ENCODE measurements around the gene PIEZO1. TPM values are rescaled to one million over a fixed set of nuclear protein-coding genes. Genes with fewer than 3 reads are reported as not detected.

PIEZO1 gene
- total RNA-seq, 1 experiment from 2014 or later: 71.1 TPM

GRCh38 chr16:88673716-88674379 is 111.2 kb downstream of the PIEZO1 start:
- H3K4me1 ChIP-seq (ENCODE audit: insufficient read depth, low read length): no peaks in the 10 kb centered on the region
- no peaks in the 10 kb centered on the region; the same call in 1 of the 2 replicates for H3K27me3 Mint-ChIP-seq (ENCODE audit: low read depth)
- no peak overlapping the region for H2BK5ac ChIP-seq (ENCODE audit: insufficient read length, low read length)
- H3K4me1 Mint-ChIP-seq: peaks cover 6 to 7% of the 10 kb centered on the region in 2 experiments
- H3K23me2 ChIP-seq (ENCODE audit: insufficient read length, low read depth, low read length, poor library complexity, severe bottlenecking): no peaks in the 10 kb centered on the region
- H3K36me3 Mint-ChIP-seq (ENCODE audit: insufficient read depth in 1 of 3, low read depth in 3 of 3): peaks cover 0 to 13% (median under 1%) of the 10 kb centered on the region in 3 experiments; a peak in 4 of 7 replicates
- no peaks in the 10 kb centered on the region for H3K79me1 ChIP-seq (ENCODE audit: insufficient read depth, low read depth, low read length, poor library complexity, severe bottlenecking)
- no peak overlapping the region for H2BK120ac ChIP-seq (ENCODE audit: low read depth, low read length, poor library complexity, severe bottlenecking)
- no peak overlapping the region for H3K9ac ChIP-seq (ENCODE audit: extremely low read depth, insufficient read length, low read length)
- H4K91ac ChIP-seq (ENCODE audit: insufficient read length, low read depth, low read length): no peak overlapping the region
- H3K9me3 Mint-ChIP-seq: 0 out of 5 replicates have a peak, but pooled peaks cover 0 to under 1% of the 10 kb centered on the region in 2 experiments
- H4K5ac ChIP-seq (ENCODE audit: insufficient read length, low read depth, low read length): no peak overlapping the region
- H3K27ac Mint-ChIP-seq: no peak overlapping the region
- H3K23ac ChIP-seq (ENCODE audit: insufficient read length, low read depth, low read length): no peak overlapping the region
- H3K4ac ChIP-seq (ENCODE audit: low read depth, low read length): no peak overlapping the region
- no peak overlapping the region for H3K27ac ChIP-seq (ENCODE audit: insufficient read length, low read depth, low read length)
- H2AFZ ChIP-seq (ENCODE audit: low read length): no peak overlapping the region
- H3K18ac ChIP-seq (ENCODE audit: insufficient read length, low read depth, low read length): no peak overlapping the region
- no peaks in the 10 kb centered on the region for H4K20me1 ChIP-seq (ENCODE audit: control insufficient read depth, insufficient read depth, insufficient read length)
- H3K9me3 ChIP-seq (ENCODE audit: control insufficient read depth, low read depth, low read length): no peaks in the 10 kb centered on the region
- no peak overlapping the region for H3K4me2 ChIP-seq (ENCODE audit: insufficient read depth, insufficient read length, low read length)
- WGBS (ENCODE audit: extremely low coverage, insufficient read length, low lambda C conversion rate): no CpG with 5 or more reads among the region's 19 CpGs
- no peak overlapping the region for H2AK5ac ChIP-seq (ENCODE audit: insufficient read length, low read length)
- H2BK20ac ChIP-seq (ENCODE audit: low read depth, low read length, poor library complexity, severe bottlenecking): no peak overlapping the region
- no peak overlapping the region for H3K14ac ChIP-seq (ENCODE audit: insufficient read depth, low read length)
- no peak overlapping the region for H3K56ac ChIP-seq (ENCODE audit: insufficient read length, low read depth, low read length)
- H4K8ac ChIP-seq (replicated peaks; ENCODE audit: insufficient read length, low read depth, low read length): no peak overlapping the region
- H3K4me3 Mint-ChIP-seq: no peak overlapping the region
- DNase-seq: no peak
- no peaks in the 10 kb centered on the region for H3K27me3 ChIP-seq (ENCODE audit: insufficient read depth, low read length)
- no peak overlapping the region for H3T11ph ChIP-seq (ENCODE audit: low read length)
- no peak overlapping the region for H2BK12ac ChIP-seq (ENCODE audit: insufficient read length, low read depth, low read length)
- no peak overlapping the region for H2BK15ac ChIP-seq (ENCODE audit: low read depth, low read length)
- TF ChIP-seq, protein P1, sequence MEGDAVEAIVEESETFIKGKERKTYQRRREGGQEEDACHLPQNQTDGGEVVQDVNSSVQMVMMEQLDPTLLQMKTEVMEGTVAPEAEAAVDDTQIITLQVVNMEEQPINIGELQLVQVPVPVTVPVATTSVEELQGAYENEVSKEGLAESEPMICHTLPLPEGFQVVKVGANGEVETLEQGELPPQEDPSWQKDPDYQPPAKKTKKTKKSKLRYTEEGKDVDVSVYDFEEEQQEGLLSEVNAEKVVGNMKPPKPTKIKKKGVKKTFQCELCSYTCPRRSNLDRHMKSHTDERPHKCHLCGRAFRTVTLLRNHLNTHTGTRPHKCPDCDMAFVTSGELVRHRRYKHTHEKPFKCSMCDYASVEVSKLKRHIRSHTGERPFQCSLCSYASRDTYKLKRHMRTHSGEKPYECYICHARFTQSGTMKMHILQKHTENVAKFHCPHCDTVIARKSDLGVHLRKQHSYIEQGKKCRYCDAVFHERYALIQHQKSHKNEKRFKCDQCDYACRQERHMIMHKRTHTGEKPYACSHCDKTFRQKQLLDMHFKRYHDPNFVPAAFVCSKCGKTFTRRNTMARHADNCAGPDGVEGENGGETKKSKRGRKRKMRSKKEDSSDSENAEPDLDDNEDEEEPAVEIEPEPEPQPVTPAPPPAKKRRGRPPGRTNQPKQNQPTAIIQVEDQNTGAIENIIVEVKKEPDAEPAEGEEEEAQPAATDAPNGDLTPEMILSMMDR (conservative IDR thresholded peaks at IDR 0.05): no peak
- H3K79me2 ChIP-seq (ENCODE audit: insufficient read depth, low read length): no peaks in the 10 kb centered on the region
